Caco-2 (cell line): ENCODE results near the gene KLF13. TPM values are rescaled to one million over a fixed set of nuclear protein-coding genes. Genes with fewer than 3 reads are reported as not detected.

Source experiments
- BruUV-seq: library from RNA; stranded (reverse); fragments of 400-500 nt; replicated peaks from 2 replicates; lab custom pipeline; 2021; lab: Mats Ljungman, UMichigan
- CTCF ChIA-PET: fragments of 300-600 bp; sonication (Branson Sonifier 250); formaldehyde crosslinking; loops from one replicate; lab custom pipeline; 2022; ENCODE audit warnings: antibody characterized with exemption; lab: Charles Lee
- POLR2A ChIA-PET: fragments of 300-600 bp; sonication (Branson Sonifier 250); formaldehyde crosslinking; loops from one replicate; lab custom pipeline; 2022; ENCODE audit warnings: antibody characterized with exemption; lab: Charles Lee
- DNase-seq, 2 experiments: peaks; one replicate each; pipeline versions ENCODE4 v3.0.0 to v3.0.0-alpha.2; 2020 to 2022
- H3K27me3 ChIP-seq: replicated peaks from 2 replicates; pipeline ENCODE4 v1.6.0; 2011; ENCODE audit warnings: low read length; ENCODE audit not compliant: control insufficient read depth, insufficient read depth
- H3K36me3 ChIP-seq: 2 replicates; pipeline ENCODE4 v1.5.1; 2011; ENCODE audit warnings: low read length; ENCODE audit not compliant: control insufficient read depth, insufficient read depth
- H3K4me1 ChIP-seq: fragments of 250-450 bp; sonication (Bioruptor Pico); 2 replicates; pipeline ENCODE4 v1.5.1; 2020; ENCODE audit warnings: mild to moderate bottlenecking
- H3K4me3 ChIP-seq: 2 replicates; pipeline ENCODE4 v1.5.1; 2011; ENCODE audit warnings: low read depth, mild to moderate bottlenecking, control low read depth, low read length
- H3K9me3 ChIP-seq: fragments of 250-450 bp; sonication (Bioruptor Pico); 2 replicates; pipeline ENCODE4 v1.5.1; 2020; ENCODE audit warnings: mild to moderate bottlenecking, moderate library complexity
- H3K27ac Mint-ChIP-seq: one replicate; pipeline ENCODE4 v1.8.0; 2022; ENCODE audit warnings: mixed read lengths; ENCODE audit not compliant: unreplicated experiment
- H3K27me3 Mint-ChIP-seq: one replicate; pipeline ENCODE4 v1.8.0; 2022; ENCODE audit warnings: mixed read lengths; ENCODE audit not compliant: insufficient read depth, unreplicated experiment
- H3K36me3 Mint-ChIP-seq: one replicate; pipeline ENCODE4 v1.8.0; 2022; ENCODE audit warnings: mild to moderate bottlenecking, mixed read lengths; ENCODE audit not compliant: insufficient read depth, unreplicated experiment
- H3K4me1 Mint-ChIP-seq: one replicate; pipeline ENCODE4 v1.8.0; 2022; ENCODE audit warnings: low read depth, mixed read lengths; ENCODE audit not compliant: unreplicated experiment
- H3K4me3 Mint-ChIP-seq: one replicate; pipeline ENCODE4 v1.8.0; 2022; ENCODE audit warnings: mild to moderate bottlenecking, moderate library complexity, mixed read lengths; ENCODE audit not compliant: unreplicated experiment
- H3K9me3 Mint-ChIP-seq: one replicate; pipeline ENCODE4 v1.8.0; 2022; ENCODE audit warnings: mixed read lengths; ENCODE audit not compliant: unreplicated experiment
- intact Hi-C: fragments of 100-400 bp; cut with micrococcal nuclease; formaldehyde crosslinking; loops from one replicate; pipeline ENCODE4 v1.10.0; 2022; ENCODE audit not compliant: unreplicated experiment
- total RNA-seq: library from RNA; stranded (reverse); gene quantifications from 2 replicates; pipeline ENCODE4 v1.2.3, GENCODE V29; 2022
- TF ChIP-seq, protein P1 (sequence below), 2 experiments: fragments of 200-600 bp in 1 of 2; IDR thresholded peaks; 1 replicate in 1 of 2; 2 replicates in 1 of 2; pipeline versions ENCODE4 v1.5.1 to v1.8.0; 2011 to 2022; ENCODE audit warnings: antibody characterized with exemption in 1 of 2, control low read depth in 1 of 2, inconsistent platforms in 1 of 2, low read depth in 1 of 2, low read length in 1 of 2, mild to moderate bottlenecking in 1 of 2, moderate library complexity in 1 of 2; ENCODE audit not compliant: insufficient read depth in 1 of 2, severe bottlenecking in 1 of 2, unreplicated experiment in 1 of 2

Gene KLF13
- total RNA-seq, 1 experiment from 2014 or later: 18.8 TPM

DNA sequence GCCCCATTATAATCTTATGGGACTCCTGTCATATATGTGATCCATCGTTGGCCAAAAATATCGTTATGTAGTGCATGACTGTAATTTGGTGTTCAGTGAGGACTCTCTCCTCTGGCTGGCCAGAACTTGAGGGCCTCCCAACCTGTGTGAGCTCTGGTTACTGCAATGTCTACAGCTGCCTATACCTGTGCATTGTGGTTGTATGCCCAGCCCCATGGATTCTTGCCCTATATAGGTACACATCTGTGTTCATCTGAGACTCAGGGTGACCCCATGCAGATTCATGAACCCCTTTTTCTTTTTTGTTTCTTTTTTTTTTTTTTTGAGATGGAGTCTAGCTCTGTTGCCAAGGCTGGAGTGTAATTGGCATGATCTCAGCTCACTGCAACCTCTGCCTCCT lies 32.6 kb upstream of the KLF13 start:
- intact Hi-C loops: no loop called here
- peaks cover 14% of the 10 kb centered on the region for H3K27me3 Mint-ChIP-seq
- H3K4me3 Mint-ChIP-seq: no peak overlapping the region
- peak in 1 of 2 experiments; percentile 7 for DNase-seq
- ChIA-PET CTCF (interaction anchor here (0.7 kb wide), 1 partner anchor 141 kb away, joined by 4 read pairs; no protein-coding TSS in a partner anchor), POLR2A (no interaction called here)
- Histone ChIP-seq H3K27me3 (no peaks in the 10 kb centered on the region), H3K4me3 (no peak overlapping the region), H3K4me1 (peaks cover 31% of the 10 kb centered on the region), H3K36me3 (no peaks in the 10 kb centered on the region), H3K9me3 (no peaks in the 10 kb centered on the region)
- BruUV-seq: no TSS peak
- H3K27ac Mint-ChIP-seq: no peak overlapping the region
- TF ChIP-seq, protein P1, sequence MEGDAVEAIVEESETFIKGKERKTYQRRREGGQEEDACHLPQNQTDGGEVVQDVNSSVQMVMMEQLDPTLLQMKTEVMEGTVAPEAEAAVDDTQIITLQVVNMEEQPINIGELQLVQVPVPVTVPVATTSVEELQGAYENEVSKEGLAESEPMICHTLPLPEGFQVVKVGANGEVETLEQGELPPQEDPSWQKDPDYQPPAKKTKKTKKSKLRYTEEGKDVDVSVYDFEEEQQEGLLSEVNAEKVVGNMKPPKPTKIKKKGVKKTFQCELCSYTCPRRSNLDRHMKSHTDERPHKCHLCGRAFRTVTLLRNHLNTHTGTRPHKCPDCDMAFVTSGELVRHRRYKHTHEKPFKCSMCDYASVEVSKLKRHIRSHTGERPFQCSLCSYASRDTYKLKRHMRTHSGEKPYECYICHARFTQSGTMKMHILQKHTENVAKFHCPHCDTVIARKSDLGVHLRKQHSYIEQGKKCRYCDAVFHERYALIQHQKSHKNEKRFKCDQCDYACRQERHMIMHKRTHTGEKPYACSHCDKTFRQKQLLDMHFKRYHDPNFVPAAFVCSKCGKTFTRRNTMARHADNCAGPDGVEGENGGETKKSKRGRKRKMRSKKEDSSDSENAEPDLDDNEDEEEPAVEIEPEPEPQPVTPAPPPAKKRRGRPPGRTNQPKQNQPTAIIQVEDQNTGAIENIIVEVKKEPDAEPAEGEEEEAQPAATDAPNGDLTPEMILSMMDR (IDR thresholded peaks at IDR 0.05; ENCODE audit: insufficient read depth in 1 of 2, low read depth in 1 of 2, low read length in 1 of 2, severe bottlenecking in 1 of 2, unreplicated experiment in 1 of 2): no peak
- no peaks in the 10 kb centered on the region for H3K36me3 Mint-ChIP-seq
- H3K9me3 Mint-ChIP-seq: no peaks in the 10 kb centered on the region
- H3K4me1 Mint-ChIP-seq: peaks cover 23% of the 10 kb centered on the region

DNA sequence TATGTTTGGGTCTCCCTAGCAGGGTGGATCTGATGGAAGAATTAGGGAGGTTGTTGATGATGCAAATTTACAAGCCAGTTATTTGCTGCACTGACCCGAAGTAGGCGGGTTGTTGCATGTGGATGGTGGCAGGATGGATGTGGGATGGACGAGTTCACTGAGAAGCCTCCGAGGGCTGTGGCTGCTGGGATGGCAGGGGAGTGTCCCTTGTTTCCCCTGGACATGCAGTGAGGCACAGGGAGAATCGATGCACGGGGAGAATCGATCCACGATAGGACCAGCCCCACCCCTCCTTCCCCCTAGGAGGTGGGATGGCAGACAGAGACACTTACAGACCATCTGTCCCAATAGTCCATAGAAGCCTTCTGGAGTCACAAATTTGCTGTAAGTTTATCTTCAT lies 31.0 kb upstream of the KLF13 start:
- peak in 1 of 2 experiments; percentile 21 for DNase-seq
- Mint-ChIP-seq H3K4me1 (peaks cover 23% of the 10 kb centered on the region), H3K4me3 (no peak overlapping the region), H3K27ac (peak overlapping the region; percentile 49), H3K9me3 (no peaks in the 10 kb centered on the region), H3K36me3 (no peaks in the 10 kb centered on the region), H3K27me3 (peaks cover 11% of the 10 kb centered on the region)
- ChIA-PET POLR2A (no interaction called here), CTCF (no interaction called here)
- H3K9me3 ChIP-seq: no peaks in the 10 kb centered on the region
- intact Hi-C loops: loop anchor here (1.0 kb wide), 1 partner anchor 31 kb away; the partner anchor contains the start of gene KLF13
- no TSS peak for BruUV-seq
- H3K27me3 ChIP-seq: no peaks in the 10 kb centered on the region
- peaks cover 31% of the 10 kb centered on the region for H3K4me1 ChIP-seq
- TF ChIP-seq, protein P1 (IDR thresholded peaks at IDR 0.05; ENCODE audit: insufficient read depth in 1 of 2, low read depth in 1 of 2, low read length in 1 of 2, severe bottlenecking in 1 of 2, unreplicated experiment in 1 of 2): no peak
- no peaks in the 10 kb centered on the region for H3K36me3 ChIP-seq
- no peak overlapping the region for H3K4me3 ChIP-seq

- Mint-ChIP-seq H3K4me3 (peak overlapping the region; percentile 67), H3K27me3 (peaks cover 7% of the 10 kb centered on the region), H3K4me1 (peaks cover 23% of the 10 kb centered on the region), H3K36me3 (no peaks in the 10 kb centered on the region), H3K9me3 (no peaks in the 10 kb centered on the region), H3K27ac (peak overlapping the region; percentile 91)
- H3K9me3 ChIP-seq: no peaks in the 10 kb centered on the region
- ChIA-PET POLR2A (no interaction called here), CTCF (interaction anchor here (1.6 kb wide), 1 partner anchor 139 kb away, joined by 3 read pairs; no protein-coding TSS in a partner anchor)
- no TSS peak for BruUV-seq
- DNase-seq: peak in 1 of 2 experiments; percentile 6
- H3K4me1 ChIP-seq: peaks cover 31% of the 10 kb centered on the region
- intact Hi-C loops: loop anchor here (1.0 kb wide), 1 partner anchor 30 kb away; the partner anchor contains the start of gene KLF13
- no peak overlapping the region for H3K4me3 ChIP-seq
- H3K36me3 ChIP-seq: no peaks in the 10 kb centered on the region
- H3K27me3 ChIP-seq: no peaks in the 10 kb centered on the region
- TF ChIP-seq, protein P1 (IDR thresholded peaks at IDR 0.05; ENCODE audit: insufficient read depth in 1 of 2, low read depth in 1 of 2, low read length in 1 of 2, severe bottlenecking in 1 of 2, unreplicated experiment in 1 of 2): no peak
Observed at GRCh38 chr15:31296219-31296645, 30.4 kb upstream of the KLF13 start.
